ENCODE measurements around the gene CHRNB4.

CHRNB4 gene

DNA sequence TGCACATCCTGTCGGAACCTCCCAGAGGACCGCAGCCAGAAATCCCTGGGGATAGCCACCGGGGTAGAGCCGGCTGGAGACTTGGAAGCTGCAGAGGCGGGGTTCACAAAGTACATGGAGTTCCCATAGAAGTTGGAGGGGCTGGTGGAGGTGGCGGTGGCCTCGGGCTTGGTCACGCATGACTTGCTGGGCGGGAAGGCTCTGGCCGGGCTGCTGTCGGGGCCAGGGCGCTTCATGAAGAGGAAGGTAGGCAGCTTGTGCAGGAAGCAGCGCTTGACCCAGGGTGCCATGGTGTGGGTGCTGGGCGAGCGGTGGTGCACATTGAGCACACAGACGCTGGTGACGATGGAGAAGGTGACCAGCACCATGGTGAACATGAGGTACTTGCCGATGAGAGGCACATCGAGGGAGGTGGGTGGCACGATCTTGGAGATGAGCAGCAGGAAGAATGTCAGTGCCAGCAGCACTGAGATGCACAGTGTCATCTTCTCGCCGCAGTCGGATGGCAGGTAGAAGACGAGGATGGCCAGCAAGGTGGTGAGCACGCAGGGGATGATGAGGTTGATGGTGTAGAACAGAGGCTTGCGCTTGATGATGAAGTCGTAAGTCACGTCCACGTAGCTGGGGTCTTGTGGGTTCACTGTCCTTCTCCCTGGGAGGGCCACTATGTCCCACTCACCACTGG lies 11.8 kb downstream of the CHRNB4 start (continued):
- TF ChIP-seq, protein P1, sequence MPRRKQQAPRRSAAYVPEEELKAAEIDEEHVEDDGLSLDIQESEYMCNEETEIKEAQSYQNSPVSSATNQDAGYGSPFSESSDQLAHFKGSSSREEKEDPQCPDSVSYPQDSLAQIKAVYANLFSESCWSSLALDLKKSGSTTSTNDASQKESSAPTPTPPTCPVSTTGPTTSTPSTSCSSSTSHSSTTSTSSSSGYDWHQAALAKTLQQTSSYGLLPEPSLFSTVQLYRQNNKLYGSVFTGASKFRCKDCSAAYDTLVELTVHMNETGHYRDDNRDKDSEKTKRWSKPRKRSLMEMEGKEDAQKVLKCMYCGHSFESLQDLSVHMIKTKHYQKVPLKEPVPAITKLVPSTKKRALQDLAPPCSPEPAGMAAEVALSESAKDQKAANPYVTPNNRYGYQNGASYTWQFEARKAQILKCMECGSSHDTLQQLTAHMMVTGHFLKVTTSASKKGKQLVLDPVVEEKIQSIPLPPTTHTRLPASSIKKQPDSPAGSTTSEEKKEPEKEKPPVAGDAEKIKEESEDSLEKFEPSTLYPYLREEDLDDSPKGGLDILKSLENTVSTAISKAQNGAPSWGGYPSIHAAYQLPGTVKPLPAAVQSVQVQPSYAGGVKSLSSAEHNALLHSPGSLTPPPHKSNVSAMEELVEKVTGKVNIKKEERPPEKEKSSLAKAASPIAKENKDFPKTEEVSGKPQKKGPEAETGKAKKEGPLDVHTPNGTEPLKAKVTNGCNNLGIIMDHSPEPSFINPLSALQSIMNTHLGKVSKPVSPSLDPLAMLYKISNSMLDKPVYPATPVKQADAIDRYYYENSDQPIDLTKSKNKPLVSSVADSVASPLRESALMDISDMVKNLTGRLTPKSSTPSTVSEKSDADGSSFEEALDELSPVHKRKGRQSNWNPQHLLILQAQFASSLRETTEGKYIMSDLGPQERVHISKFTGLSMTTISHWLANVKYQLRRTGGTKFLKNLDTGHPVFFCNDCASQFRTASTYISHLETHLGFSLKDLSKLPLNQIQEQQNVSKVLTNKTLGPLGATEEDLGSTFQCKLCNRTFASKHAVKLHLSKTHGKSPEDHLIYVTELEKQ (tag by site-specific recombination; IDR thresholded peaks at IDR 0.05; ENCODE audit: borderline replicate concordance): no peak
- TF ChIP-seq, protein P2, sequence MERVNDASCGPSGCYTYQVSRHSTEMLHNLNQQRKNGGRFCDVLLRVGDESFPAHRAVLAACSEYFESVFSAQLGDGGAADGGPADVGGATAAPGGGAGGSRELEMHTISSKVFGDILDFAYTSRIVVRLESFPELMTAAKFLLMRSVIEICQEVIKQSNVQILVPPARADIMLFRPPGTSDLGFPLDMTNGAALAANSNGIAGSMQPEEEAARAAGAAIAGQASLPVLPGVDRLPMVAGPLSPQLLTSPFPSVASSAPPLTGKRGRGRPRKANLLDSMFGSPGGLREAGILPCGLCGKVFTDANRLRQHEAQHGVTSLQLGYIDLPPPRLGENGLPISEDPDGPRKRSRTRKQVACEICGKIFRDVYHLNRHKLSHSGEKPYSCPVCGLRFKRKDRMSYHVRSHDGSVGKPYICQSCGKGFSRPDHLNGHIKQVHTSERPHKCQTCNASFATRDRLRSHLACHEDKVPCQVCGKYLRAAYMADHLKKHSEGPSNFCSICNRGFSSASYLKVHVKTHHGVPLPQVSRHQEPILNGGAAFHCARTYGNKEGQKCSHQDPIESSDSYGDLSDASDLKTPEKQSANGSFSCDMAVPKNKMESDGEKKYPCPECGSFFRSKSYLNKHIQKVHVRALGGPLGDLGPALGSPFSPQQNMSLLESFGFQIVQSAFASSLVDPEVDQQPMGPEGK (tag by site-specific recombination; IDR thresholded peaks at IDR 0.05): no peak
- no peak for TF ChIP-seq ZNF521 (tag by site-specific recombination; IDR thresholded peaks at IDR 0.05)
- no peak for TF ChIP-seq ELK4 (IDR thresholded peaks at IDR 0.05; ENCODE audit: borderline replicate concordance, low read depth, low read length)
- no peak for TF ChIP-seq ZBTB6 (tag by site-specific recombination; IDR thresholded peaks at IDR 0.05)
- no peak for TF ChIP-seq BCL6B (tag by site-specific recombination; IDR thresholded peaks at IDR 0.05)
- TF ChIP-seq GLI4 (tag by site-specific recombination; IDR thresholded peaks at IDR 0.05): no peak

DNA sequence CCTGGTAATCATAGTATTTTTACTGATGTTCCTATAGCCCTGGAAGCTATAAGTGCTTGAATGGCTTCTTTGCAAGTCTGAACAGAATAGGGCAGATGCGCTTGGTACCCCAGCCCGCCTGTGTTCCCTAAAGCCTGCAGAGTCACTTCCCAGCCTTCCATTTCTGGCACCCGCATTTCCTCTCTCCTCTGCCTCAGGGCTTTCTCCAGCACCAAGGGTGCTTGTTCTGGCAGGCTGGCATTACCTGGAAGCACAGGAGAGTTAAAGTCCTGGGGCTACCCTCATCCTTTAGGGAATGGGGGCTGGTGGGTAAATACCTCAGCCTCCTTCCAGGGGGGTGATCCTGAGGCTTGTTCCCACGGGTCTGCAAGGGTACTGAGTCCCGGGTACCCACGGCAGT lies 12.8 kb downstream of the CHRNB4 start:
- no peaks in the 10 kb centered on the region for H3K9me3 ChIP-seq (ENCODE audit: control insufficient read depth, insufficient read depth, low read depth, low read length)
- no peaks in the 10 kb centered on the region for H3K36me3 ChIP-seq (ENCODE audit: control insufficient read depth in 2 of 2, insufficient read depth in 1 of 2, low read length in 2 of 2)
- H3K4me3 ChIP-seq (ENCODE audit: low read depth, low read length): no peak overlapping the region
- ChIA-PET CTCF (interaction anchor here (1.0 to 3.4 kb wide), 4 partner anchors 9 to 321 kb away, joined by 3 to 23 read pairs (median 8); no protein-coding TSS in a partner anchor), POLR2A (no interaction called here)
- no peak overlapping the region for H3K27ac ChIP-seq (ENCODE audit: extremely low read depth, low read depth, low read length)
- no peaks in the 10 kb centered on the region for H3K4me1 ChIP-seq (ENCODE audit: control insufficient read depth, insufficient read depth, low read length)
- TF ChIP-seq GFI1B (tag by site-specific recombination; IDR thresholded peaks at IDR 0.05) (no peak), KLF17 (tag by site-specific recombination; IDR thresholded peaks at IDR 0.05) (no peak), ZNF394 (tag by site-specific recombination; IDR thresholded peaks at IDR 0.05; ENCODE audit: borderline replicate concordance) (no peak), SETDB1 (IDR thresholded peaks at IDR 0.05; ENCODE audit: insufficient read length, low read length) (no peak)

Data from HEK293 (cell line).